ENCODE measurements around the gene CLIC4. TPM values are rescaled to one million over a fixed set of nuclear protein-coding genes. Genes with fewer than 3 reads are reported as not detected.
"Not testable (repeated sequence)": the region's sequence is repeated elsewhere in the genome, so short reads cannot be mapped to it uniquely, and the experiment has no call there.

CLIC4 gene
- total RNA-seq, 1 donor from 2014 or later: 171 TPM

DNA sequence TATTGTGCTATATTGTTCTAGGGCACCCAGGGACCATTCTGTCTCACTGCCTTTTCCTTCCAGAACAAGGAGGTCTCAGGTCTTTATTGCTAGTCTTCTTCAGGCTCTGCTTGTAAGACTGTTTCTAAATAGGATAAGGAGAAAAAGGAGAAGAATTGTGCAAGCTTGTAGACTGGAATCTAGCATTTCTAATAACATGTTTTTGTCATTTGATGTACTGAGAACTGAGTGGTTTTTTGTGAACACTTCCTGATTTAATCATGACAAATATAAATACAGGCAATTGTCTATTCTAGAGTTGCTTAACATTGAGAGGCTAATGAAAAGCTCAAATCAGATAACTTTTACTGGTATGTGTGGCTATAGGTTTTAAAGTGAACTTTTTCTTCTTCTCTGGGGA lies 77.6 kb downstream of the CLIC4 start:
- DNase-seq: no peak

DNA sequence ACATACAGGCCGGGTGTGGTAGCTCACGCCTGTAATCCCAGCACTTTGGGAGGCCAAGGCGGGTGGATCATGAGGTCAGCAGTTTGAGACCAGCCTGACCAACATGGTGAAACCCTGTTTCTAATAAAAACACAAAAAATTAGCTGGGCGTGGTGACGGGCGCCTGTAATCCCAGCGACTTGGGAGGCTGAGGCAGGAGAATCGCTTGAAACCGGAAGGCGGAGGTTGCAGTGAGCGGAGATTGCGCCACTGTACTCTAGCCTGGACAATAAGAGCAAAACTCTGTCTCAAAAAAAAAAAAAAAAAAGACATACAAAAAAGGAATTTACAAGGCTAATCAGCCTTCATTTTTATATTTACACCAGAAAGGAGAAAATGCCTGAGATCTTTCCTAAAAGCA lies 78.2 kb downstream of the CLIC4 start:
- DNase-seq: not testable (repeated sequence)

DNA sequence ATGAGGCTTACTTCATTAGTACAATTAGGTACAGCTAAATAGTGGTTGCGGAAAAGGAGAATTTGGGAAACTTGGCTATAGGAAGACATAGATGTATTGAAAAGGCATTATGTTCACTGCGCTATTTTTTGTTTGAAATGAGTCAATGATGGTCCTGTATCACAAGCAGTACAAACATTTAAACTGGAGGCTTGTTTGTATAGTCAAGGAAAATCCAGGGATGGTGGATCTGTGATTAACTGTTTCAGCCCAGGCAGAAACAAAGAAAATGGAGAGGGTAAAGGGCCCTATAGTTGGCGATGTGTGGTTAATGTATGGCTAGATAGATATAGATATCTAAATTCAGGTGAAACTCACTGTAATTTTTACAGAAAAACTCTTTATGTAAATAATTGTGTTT lies 79.9 kb downstream of the CLIC4 start:
- DNase-seq: no peak

DNA sequence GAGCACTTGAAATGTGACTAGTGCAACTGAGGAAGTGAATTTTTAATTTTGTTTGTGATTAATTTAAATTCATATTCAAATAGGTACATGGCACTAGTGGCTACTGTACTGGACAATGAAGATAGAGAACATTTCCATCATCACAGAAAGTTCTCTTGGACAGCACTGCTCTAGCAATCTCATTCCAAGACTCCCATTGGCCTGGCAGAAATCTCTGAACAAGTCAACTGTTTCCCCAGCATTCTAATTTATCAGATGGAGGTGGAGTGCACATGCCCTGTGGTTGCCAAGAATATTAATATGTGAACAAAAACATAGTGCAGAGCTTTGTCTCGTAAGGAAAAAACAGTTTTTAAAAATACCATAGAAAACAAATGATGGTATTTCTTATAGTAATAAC lies 81.3 kb downstream of the CLIC4 start:
- no peak for DNase-seq

GRCh38 chr1:24827379-24828135 lies 82.3 kb downstream of the CLIC4 start:
- no peak for DNase-seq

DNA sequence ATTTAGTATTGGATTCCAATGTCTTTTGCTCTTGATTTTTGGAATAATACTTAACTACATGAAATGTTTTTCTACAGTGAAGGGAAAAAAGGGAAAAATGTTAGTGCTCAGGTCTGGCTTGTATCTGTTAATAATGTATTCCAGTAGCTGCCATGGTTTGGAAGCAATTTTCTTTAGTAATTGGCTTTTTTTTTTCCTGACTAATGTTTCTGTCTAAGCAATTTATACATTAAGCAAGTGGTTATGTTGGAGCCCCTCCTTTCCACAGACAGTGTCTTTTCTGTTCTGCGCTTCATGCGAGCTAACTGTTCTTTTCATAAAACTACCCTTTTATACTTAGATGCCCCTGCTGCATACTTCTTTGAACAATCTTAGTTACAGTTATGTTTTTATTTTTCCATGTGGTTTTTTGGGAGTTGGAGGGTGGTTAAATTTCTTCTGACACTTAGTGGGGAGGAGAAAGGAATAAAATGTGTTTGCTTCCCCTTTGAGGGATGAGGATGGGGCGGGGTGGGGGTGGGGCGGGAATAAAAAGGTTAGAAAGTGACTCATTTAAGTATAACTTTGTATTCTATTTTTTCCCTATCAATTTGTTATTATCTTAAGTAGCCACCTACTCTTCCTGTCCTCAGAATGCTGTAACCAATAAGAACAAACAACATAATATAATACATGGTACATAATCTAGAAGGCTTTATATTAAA lies 83.1 kb downstream of the CLIC4 start:
- DNase-seq: no peak

GRCh38 chr1:24828887-24829192 lies 83.6 kb downstream of the CLIC4 start:
- no peak for DNase-seq

- peak; percentile 76 for DNase-seq
Measured at GRCh38 chr1:24830680-24831272, 85.5 kb downstream of the CLIC4 start.

DNA sequence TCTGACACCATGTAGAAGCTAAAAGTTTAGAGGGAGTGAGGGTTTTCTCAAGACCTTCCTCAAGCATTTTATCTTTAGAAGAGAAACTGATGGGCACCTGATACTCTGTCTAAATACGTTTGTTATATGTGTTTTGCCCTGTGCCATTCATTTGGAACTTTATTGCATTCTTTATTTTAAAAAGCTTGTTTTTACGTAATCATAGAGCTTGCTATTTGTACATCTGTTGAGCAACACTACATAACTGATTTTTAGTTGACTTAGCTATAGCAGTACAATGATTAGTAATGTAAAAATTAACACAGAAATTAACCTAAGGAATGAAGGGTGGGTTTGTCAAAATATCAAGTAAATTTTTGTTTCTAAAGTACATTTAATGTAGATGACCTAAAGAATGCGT lies 96.3 kb downstream of the CLIC4 start:
- DNase-seq: no peak

DNA sequence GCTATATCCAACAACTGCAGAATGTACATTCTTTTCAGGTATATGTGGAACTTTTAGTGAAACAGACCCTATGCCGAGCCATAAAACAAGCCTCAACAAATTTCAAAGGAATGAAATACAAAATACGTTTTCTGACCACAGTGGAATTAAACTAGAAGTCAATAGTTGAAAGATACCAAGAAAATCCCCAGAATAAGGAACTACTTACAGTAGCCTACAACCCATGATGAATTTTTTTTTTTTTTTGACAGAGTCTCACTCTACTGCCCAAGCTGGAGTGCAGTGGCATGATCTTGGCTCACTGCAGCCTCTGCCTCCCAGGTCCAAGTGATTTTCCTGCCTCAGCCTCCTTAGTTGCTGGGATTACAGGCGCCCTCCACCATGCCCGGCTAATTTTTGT lies 101.4 kb downstream of the CLIC4 start:
- no peak for DNase-seq

GRCh38 chr1:24847995-24848881 lies 103.0 kb downstream of the CLIC4 start:
- peak; percentile 85 for DNase-seq

GRCh38 chr1:24849672-24850295 lies 104.5 kb downstream of the CLIC4 start:
- DNase-seq: no peak

GRCh38 chr1:24850328-24850920 lies 105.2 kb downstream of the CLIC4 start:
- DNase-seq: no peak

DNA sequence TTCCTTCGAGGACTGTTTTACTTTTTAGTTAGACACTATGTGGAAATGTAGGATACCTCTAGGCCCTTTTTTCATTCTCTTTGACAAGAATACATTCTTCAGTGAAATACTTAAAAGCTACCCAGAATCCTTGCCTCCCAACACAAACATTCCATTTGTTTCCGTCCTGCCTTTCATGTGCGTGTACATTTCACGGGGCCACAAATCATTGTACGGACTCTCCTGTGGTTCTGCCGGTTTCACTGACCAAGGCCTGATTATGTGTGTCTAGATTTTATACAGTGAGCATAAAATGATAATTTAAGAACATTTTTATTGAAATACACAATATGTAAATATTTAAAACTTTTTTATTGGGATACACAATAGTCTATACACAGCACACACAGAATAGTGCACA lies 108.4 kb downstream of the CLIC4 start:
- DNase-seq: no peak

GRCh38 chr1:24855474-24855873 lies 110.2 kb downstream of the CLIC4 start:
- no peak for DNase-seq

GRCh38 chr1:24856787-24857506 lies 111.7 kb downstream of the CLIC4 start:
- no peak for DNase-seq

DNA sequence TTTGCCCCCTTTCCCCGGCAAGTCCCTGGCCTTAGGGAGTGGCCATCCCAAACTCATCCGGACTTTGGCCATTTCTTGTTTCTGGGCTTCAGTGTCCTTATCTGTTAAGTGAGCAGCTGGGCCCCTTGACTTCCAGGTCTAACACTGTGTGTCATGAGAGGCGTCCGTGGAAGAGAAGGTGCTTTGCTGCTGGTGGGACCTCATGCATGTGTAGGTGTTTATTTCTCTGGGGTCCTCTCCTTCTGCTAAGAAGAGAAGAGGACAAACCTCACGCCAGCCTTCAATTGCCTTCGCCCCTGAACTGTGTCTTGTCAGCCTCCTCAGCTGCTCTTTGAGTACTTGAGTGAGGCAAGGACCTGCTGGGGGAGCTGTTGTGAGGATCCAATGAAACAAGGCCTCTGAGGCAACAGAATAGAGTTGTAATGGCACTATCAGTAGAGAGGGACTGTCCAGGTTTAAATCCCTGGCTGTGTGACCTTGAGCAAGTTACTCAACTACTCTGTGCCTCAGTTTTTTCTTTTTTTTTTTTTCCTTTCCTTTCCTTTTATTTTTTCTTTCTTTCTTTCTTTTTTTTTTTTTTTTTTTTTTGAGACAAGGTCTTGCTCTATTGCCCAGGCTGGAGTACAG lies 112.4 kb downstream of the CLIC4 start:
- DNase-seq: no peak

- DNase-seq: no peak
Measured at GRCh38 chr1:24858277-24858676, 113.0 kb downstream of the CLIC4 start.

DNA sequence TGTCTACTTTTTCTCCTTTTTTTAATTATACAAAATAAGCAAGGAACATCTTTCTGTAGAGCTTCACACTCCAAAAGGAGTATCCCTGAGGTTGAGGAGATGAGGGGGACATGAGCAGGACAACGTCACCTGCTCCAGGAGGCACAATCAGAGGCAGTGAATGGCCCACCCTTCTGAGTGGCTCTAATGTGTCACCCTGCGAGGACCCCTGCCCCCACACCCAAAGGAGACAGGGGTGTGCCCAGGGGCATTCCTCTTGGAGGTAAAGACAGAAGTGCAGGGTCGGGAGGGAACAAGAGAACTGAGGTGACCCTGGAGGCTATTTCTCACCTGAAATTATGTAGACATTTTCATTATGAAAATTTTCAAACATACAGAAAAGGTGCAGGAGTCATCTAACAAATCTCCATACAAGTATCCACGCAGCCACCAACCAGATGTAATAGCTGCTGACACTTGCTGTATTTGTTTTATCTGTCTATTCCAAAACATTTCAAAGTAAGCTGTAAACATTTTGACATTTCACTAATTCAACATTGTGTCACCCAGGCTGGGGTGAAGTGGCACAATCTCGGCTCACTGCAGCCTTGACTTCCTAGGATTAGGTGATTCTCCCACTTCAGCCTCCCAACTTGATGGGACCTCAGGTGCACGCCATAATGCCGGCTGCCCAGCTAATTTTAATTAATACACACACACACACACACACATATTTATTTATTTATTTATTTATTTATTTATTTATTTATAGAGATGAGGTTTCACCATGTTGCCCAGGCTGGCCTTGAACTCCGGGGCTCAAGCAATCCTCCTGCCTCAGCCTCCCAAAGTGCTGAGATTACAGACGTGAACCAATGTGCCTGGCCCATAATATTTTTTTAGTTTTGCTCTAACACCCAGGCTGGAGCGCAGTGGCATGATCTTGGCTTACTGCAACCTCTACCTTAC lies 114.1 kb downstream of the CLIC4 start:
- no peak for DNase-seq

Measured in skin of body (tissue), 2 donors.